GM13976 (cell line): ENCODE measurements around the gene LRMDA.

Source experiments
- DNase-seq: peaks from one replicate; pipeline ENCODE4 v3.0.0; 2012; ENCODE audit warnings: low spot score
- CTCF ChIP-seq: IDR thresholded peaks from 2 replicates; pipeline ENCODE4 v1.5.1; 2012; ENCODE audit warnings: borderline replicate concordance, mild to moderate bottlenecking; ENCODE audit not compliant: insufficient read depth; ENCODE audit errors: extremely low read depth, missing control alignments, control extremely low read depth
- in situ Hi-C: fragments of 300-500 bp; cut with MboI; formaldehyde crosslinking; loops from one replicate; pipeline ENCODE4 v1.12.0; 2022; ENCODE audit warnings: low sequenced_read_pairs, mixed read lengths, inconsistent platforms; ENCODE audit not compliant: unreplicated experiment

The LRMDA gene

GRCh38 chr10:75959209-75959608 lies 527.8 kb downstream of the LRMDA start:
- no peak for DNase-seq
- in situ Hi-C loops = no loop called here

GRCh38 chr10:75959912-75960311 lies 528.5 kb downstream of the LRMDA start:
- DNase-seq = no peak
- no peak for TF ChIP-seq CTCF
- in situ Hi-C loops = no loop called here

More at GRCh38 chr10:75959209-75959608, 527.8 kb downstream of the LRMDA start:
- TF ChIP-seq CTCF = no peak

- DNase-seq = no peak
- TF ChIP-seq CTCF = no peak
- in situ Hi-C loops = no loop called here
These were observed 531.1 kb downstream of the LRMDA start for GRCh38 chr10:75962395-75963061.

GRCh38 chr10:75967491-75967890 lies 536.1 kb downstream of the LRMDA start:
- DNase-seq = no peak
- no peak for TF ChIP-seq CTCF
- in situ Hi-C loops = no loop called here

GRCh38 chr10:75969031-75969430 lies 537.6 kb downstream of the LRMDA start:
- in situ Hi-C loops = no loop called here
- TF ChIP-seq CTCF = no peak
- DNase-seq = no peak

- in situ Hi-C loops = no loop called here
- DNase-seq = no peak
- TF ChIP-seq CTCF = no peak
These were observed 540.2 kb downstream of the LRMDA start for GRCh38 chr10:75971402-75972211.
